ENCODE data around the gene UST.
"Not testable (repeated sequence)": the region's sequence is repeated elsewhere in the genome, so short reads cannot be mapped to it uniquely, and the experiment has no call there.

Gene UST

DNA sequence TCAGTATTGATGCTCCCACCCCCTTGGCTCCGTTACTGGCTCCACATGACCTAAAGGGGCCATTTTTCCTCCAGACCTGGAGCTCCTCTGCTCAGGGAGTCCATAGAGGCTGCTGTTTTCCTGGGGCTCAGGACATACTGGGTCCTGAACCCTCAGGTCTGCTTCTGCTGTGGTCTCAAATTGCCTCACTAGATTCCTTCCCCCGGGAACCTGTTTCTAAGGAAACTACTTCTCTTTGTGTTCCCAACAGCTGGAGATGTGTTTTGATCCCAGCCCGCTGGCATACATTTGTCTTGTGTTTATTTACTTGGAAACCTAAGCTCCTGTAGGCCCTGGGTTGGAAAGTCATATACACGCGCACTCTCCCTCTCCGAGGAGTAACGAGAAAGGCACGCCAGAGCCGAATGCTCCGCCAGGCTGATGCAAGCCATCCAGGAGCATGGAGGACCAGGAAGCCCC, 222.8 kb downstream of the UST start:
- Mint-ChIP-seq H3K36me3 (peaks cover 29% of the 10 kb centered on the region), H3K4me3 (no peak overlapping the region), H3K9me3 (no peaks in the 10 kb centered on the region), H3K27me3 (no peaks in the 10 kb centered on the region), H3K27ac (no peak overlapping the region), H3K4me1 (peaks cover 13% of the 10 kb centered on the region)
- no peak for ATAC-seq

DNA sequence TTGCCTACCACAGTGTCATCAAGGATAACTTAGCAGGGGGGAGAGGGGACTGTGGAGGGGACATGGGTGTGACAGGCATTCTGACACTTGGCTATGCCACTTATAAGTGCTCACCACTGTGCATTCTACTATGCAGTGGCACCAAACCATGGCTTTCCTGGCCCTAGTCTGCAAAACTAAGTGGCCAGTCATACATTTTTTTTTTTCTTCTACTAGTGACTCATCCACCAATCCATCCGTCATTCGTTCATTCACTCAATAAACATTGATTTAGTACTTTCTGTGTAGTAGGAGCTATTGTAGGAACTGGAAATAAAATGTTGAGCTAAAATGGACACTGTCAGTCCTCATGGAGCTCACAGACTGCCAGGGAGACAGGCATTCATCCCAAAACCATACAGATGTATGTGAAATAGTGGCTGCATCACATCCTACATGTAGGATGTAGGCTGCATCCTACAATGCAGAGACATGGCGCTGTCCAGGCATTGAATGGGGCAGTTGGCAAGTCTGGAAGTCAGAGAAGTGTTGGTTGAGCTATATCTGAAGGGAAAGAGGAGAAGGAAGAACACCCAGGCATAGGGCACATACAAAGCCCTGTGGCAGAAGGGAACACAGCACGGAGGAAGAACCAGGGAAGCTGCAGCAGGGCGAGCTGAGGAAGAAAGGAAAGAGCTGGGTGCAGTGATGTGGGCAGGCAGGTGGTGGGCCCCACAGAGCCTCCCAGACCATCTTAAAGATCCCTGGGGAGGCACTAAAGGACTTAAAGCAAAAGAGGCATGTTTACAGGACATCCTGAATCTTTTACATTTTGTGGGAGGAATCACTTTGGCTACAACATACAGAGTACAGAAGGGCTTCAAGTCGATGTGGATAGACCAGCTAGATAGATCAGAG, 224.4 kb downstream of the UST start:
- H3K27ac Mint-ChIP-seq, result no peak overlapping the region
- no peak overlapping the region for H3K4me3 Mint-ChIP-seq
- ATAC-seq, result no peak
- H3K36me3 Mint-ChIP-seq, result peaks cover 34% of the 10 kb centered on the region
- no peaks in the 10 kb centered on the region for H3K27me3 Mint-ChIP-seq
- H3K4me1 Mint-ChIP-seq, result peaks cover 13% of the 10 kb centered on the region
- H3K9me3 Mint-ChIP-seq, result no peaks in the 10 kb centered on the region

DNA sequence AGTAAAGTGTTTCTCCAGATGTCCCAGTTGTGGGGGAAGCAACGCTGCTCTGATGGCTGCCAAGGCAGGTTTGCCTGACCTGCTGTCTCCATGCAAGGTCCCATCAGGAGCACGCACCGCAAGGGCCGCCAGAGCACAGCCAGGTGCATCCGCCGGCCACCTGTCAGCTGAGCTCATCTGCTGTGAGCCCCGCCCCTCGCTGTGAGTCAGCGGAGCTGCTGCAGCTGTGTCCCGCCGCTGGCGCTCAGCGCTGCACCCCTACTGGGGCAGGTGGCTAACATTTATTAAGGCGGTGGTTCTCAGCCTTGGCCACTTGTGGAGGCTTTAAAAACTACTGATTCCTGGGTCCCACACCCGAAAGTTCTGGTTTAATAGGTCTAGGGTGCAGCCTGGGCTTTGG, 225.7 kb downstream of the UST start:
- no peak overlapping the region for H3K27ac Mint-ChIP-seq
- peak; percentile 97 for ATAC-seq
- no peaks in the 10 kb centered on the region for H3K9me3 Mint-ChIP-seq
- H3K4me1 Mint-ChIP-seq, result peaks cover 13% of the 10 kb centered on the region
- H3K27me3 Mint-ChIP-seq, result no peaks in the 10 kb centered on the region
- peaks cover 29% of the 10 kb centered on the region for H3K36me3 Mint-ChIP-seq
- peak overlapping the region; percentile 12 for H3K4me3 Mint-ChIP-seq

DNA sequence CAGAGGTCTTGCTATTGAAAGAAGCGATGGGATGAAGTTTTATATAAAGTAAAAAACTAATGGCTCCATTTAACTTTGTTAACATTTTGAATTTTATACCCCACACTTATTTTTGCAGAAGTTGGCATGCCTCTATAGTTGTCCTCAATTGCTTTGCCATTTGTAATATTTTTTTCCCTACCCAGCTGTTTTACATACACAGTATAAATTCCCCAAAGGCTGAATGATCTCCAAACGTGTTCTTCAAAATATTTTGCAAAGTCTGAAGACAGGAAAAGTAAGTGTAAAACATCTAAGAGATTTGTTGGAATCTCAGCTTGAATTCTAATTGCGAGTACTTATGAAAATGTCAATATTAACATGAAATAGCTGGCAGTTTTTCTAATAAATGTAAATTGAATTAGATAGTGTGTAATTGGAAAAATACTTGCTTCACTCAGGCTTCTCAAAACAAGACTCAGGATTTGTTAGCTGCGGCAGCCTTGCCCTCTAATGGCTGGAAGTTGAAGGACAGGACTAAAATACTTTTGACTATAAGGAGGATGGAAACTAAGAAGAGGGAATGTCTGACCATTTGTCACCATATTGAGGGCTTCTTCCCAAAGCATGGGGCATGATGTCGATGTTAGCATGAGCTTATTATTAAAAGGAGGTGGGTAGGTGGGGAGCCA, 226.8 kb downstream of the UST start:
- H3K9me3 Mint-ChIP-seq, result no peaks in the 10 kb centered on the region
- ATAC-seq, result no peak
- peaks cover 34% of the 10 kb centered on the region for H3K36me3 Mint-ChIP-seq
- H3K4me3 Mint-ChIP-seq, result no peak overlapping the region
- no peak overlapping the region for H3K27ac Mint-ChIP-seq
- H3K4me1 Mint-ChIP-seq, result peaks cover 13% of the 10 kb centered on the region
- H3K27me3 Mint-ChIP-seq, result no peaks in the 10 kb centered on the region

DNA sequence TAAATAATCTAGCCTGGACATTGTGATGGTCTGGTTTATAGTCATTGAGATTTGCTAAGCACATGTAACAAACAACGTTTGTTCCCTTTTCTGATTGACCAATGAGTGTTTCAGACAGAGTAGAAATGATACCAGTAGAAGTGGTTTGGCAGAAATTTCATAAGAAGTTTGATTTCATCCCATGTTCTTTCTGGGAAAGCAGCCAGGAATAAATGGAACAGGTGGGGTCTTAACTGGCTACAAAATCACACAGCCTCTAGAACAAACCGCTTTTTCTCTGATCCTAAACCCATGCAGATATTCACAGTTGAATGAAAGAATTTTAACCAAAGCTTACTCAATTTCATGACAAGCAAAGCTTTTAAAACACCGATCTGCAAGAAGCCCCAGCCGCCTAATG, 227.5 kb downstream of the UST start:
- Mint-ChIP-seq H3K4me1 (peaks cover 13% of the 10 kb centered on the region), H3K27ac (no peak overlapping the region), H3K27me3 (no peaks in the 10 kb centered on the region), H3K4me3 (no peak overlapping the region), H3K9me3 (no peaks in the 10 kb centered on the region), H3K36me3 (peaks cover 34% of the 10 kb centered on the region)
- no peak for ATAC-seq

DNA sequence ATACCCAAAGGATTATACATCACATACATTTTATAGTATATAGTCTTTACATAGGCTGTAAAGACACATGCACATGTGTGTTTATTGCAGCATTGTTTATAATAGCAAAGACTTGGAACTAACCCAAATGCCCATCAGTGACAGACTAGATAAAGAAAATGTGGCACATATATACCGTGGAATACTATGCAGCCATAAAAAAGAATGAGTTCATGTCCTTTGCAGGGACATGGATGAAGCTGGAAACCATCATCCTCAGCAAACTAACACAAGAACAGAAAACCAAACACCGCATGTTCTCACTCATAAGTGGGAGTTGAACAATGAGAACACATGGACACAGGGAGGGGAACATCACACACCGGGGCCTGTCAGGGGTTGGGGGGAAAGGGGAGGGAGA, 231.5 kb downstream of the UST start:
- H3K9me3 Mint-ChIP-seq, H3K27me3 Mint-ChIP-seq, ATAC-seq, H3K4me1 Mint-ChIP-seq, H3K4me3 Mint-ChIP-seq, H3K27ac Mint-ChIP-seq: not testable (repeated sequence)
- H3K36me3 Mint-ChIP-seq, result peaks cover 33% of the 10 kb centered on the region

DNA sequence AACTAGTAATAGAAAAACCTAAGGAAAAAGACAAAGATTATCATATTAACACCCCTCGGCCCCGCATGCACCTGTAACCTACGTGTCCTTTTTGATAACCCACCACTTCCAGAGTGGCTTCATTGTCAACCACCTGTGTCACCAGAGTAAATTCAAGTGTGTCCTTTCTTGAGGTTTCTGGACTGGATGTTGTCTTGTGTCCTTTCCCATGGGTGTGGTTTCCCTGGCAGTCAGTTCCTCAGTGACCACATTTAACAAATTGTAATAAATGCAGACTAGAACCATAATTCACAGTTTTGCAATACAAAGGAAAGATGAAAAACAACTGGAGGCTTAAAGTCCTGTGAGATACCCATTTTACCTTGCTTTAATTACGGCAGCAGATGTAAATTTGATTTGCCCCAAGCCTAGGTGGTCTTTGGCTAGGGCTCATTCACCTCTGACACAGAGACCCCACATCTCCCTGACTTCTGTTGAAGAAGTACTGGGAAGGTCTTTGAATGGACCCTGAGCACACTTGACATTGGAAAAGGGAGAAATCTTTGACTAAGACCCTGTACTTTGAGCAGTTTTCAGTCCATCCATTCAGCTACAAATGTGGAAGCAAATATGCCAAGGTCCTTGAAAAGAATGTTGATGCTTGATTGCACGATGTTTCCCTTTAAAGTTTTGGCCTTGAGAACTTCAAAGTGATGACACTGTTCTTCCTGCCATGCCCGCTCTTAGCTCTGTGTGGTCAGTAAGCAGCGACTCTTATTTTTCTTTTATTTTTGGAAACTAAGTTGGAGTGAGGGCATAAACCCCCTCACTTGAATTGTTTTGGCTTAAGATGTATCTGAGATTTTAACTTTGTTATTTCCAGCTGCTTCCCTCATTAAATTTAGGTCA, 232.4 kb downstream of the UST start:
- Mint-ChIP-seq H3K4me3 (no peak overlapping the region), H3K9me3 (no peaks in the 10 kb centered on the region)

DNA sequence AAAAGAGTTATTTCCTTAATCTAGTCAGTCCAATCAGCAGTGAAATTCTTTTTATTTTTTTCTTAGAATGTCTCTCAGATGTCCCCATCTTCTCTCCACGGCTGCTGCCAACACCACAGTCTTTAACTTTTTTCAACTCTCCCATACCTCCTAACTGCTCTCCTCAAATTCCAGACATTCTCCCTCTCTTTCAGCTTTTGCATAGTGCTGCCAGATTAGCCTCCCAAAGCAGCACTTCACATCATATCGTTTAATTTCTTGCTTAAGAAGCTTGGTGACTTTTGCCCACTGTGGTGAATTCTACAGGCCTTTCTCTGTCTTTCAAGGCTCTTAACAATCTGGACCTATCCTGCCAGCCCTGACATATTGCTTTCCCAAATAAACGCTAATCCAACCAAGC, 233.4 kb downstream of the UST start:
- no peak for ATAC-seq
- Mint-ChIP-seq H3K36me3 (peaks cover 40% of the 10 kb centered on the region), H3K27me3 (no peaks in the 10 kb centered on the region), H3K4me3 (no peak overlapping the region), H3K4me1 (peaks cover 3% of the 10 kb centered on the region), H3K9me3 (no peaks in the 10 kb centered on the region), H3K27ac (no peak overlapping the region)

More for the DNA sequence above, 232.4 kb downstream of the UST start:
- Mint-ChIP-seq H3K4me1 (no peaks in the 10 kb centered on the region), H3K36me3 (peaks cover 35% of the 10 kb centered on the region), H3K27me3 (no peaks in the 10 kb centered on the region), H3K27ac (no peak overlapping the region)
- ATAC-seq, result no peak

DNA sequence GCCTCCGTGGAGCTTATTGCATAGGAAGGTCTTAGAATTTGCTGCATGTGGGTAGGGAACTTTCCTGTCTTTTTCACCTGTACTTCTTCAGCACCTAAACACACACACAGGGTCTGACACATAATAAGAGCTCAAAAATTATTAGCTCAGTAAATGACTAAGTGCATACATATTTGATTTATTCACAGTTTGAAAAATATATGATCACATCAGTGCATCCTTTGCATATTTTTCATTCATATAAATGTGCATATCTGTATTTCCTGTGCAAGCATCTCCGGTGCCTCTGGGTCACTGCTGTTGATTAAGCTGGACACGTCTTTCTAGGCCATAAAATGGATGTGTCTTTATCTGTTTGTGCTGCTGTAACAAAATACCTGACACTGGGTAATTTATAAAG, 234.7 kb downstream of the UST start:
- Mint-ChIP-seq H3K4me1 (peaks cover 10% of the 10 kb centered on the region), H3K4me3 (no peak overlapping the region), H3K27me3 (no peaks in the 10 kb centered on the region), H3K9me3 (no peaks in the 10 kb centered on the region), H3K36me3 (peaks cover 42% of the 10 kb centered on the region), H3K27ac (no peak overlapping the region)
- ATAC-seq, result no peak

DNA sequence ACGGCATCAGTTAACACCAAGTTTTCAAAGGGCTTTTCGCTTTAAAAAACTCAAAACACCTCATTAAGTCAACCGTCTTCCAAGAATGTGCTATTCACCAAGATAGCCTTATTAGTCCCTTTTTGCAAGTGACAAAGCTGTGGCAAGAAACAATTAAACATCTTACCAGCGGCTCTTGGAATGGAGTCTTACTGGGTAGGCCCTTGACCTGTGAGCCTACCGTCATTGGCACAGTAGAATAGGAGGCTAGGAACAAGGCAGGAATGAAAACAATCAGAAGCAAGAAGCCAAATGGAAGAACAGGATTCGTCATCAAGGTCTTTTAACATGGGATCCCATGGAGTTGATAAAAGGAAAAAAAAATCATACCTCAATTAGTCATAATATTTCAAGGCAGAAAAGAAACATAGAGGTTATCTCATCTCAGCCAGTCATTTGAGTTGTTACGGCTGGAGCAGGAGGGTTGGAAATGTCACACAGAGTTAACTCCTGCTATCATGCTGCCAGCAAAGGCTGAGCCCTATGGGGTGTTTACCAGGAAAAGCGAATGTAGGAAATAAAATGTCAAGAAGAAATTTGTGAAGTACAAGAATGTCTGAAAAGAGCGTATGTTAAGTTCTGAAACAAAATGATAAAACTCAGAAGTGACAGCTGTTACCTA, 236.4 kb downstream of the UST start:
- no peak overlapping the region for H3K27ac Mint-ChIP-seq
- H3K36me3 Mint-ChIP-seq, result peaks cover 39% of the 10 kb centered on the region
- H3K4me3 Mint-ChIP-seq, result no peak overlapping the region
- peaks cover 18% of the 10 kb centered on the region for H3K4me1 Mint-ChIP-seq
- no peaks in the 10 kb centered on the region for H3K9me3 Mint-ChIP-seq
- ATAC-seq, result no peak
- no peaks in the 10 kb centered on the region for H3K27me3 Mint-ChIP-seq

DNA sequence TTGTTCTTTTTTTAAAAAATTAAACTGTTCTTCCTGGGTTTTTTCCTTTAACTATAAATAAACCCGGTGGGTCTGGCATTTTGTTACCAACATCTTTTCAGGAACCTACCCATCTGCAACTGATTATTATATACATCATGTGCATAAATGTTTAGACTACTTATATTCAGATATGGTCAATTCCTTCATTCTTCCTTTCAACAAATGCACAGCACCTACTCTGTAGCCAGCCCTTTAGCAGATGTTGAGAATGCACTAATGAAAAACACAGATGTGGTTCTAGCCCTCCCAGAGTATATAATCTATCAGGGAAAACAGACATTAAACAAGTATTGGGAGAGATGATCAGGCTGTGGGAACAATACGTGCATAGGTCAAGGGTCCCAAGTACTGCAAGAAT, 237.1 kb downstream of the UST start:
- no peaks in the 10 kb centered on the region for H3K27me3 Mint-ChIP-seq
- H3K4me1 Mint-ChIP-seq, result peaks cover 26% of the 10 kb centered on the region
- H3K9me3 Mint-ChIP-seq, result no peaks in the 10 kb centered on the region
- peaks cover 37% of the 10 kb centered on the region for H3K36me3 Mint-ChIP-seq
- H3K27ac Mint-ChIP-seq, result no peak overlapping the region
- ATAC-seq, result no peak
- H3K4me3 Mint-ChIP-seq, result no peak overlapping the region

DNA sequence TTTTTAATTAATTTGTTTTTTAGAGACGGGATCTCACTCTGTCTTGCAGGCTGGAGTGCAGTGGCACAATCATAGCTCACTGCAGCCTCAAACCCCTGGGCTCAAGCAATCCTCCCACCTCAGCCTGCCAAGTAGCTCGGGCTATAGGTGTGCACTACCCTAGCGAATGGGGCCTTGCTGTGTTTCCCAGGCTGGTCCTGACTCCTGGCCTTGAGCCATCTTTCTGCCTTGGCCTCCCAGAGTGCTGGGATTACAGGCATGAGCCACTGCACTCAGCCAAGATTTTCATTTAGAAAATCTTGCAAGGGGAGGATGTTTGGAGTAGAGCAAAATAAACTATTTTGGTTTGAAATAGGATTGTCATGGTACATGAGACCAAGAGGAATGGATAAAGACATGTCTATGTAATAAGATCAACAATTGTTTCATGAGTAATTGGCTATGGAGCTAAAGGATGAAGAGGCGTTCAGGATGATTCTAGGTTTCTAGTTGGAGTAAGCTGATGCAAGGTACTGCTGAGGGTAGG, 237.8 kb downstream of the UST start:
- H3K4me3 Mint-ChIP-seq, result no peak overlapping the region
- no peaks in the 10 kb centered on the region for H3K27me3 Mint-ChIP-seq
- H3K4me1 Mint-ChIP-seq, result peaks cover 32% of the 10 kb centered on the region
- no peaks in the 10 kb centered on the region for H3K9me3 Mint-ChIP-seq
- peaks cover 37% of the 10 kb centered on the region for H3K36me3 Mint-ChIP-seq
- no peak for ATAC-seq
- no peak overlapping the region for H3K27ac Mint-ChIP-seq

DNA sequence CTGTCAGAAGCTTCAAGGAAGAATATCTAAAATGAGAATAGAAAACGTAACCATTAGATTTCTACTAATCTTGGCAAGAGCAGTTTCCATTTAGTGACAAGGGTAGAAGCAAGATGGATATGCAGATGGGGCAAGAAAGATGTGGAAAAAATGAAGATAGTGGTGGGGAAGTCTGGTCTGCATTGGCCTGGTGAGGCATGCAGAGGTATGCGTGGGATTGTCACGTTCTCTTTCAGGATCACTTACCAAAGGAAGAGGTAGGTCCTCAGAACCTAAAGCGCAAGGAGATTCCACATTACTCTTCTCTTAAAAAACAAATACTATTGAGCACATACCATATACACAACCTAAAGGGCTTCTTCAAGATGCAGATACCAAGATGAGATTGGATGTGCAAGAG, 238.7 kb downstream of the UST start:
- Mint-ChIP-seq H3K4me3 (no peak overlapping the region), H3K36me3 (peaks cover 31% of the 10 kb centered on the region), H3K4me1 (peaks cover 33% of the 10 kb centered on the region), H3K27ac (no peak overlapping the region), H3K9me3 (no peaks in the 10 kb centered on the region), H3K27me3 (no peaks in the 10 kb centered on the region)
- no peak for ATAC-seq

DNA sequence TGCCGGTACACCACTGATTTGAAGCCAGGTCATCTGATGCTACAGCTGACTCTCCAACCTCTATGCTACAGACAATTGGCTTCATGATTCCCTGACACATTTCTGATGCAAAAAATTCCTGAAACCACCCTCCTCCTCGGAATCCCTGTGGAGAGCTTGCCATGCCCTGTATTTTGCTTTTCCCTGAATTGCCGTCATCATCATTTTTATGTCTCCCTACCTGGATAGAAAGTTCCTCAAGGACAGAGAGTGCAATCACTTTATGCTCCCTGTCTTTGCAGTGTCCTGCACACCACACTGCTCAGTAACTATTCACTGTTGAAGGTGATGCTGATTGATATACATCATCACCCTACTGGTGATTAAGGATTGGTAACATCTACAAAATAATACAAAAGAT, 239.8 kb downstream of the UST start:
- no peak for ATAC-seq
- H3K27me3 Mint-ChIP-seq, result no peaks in the 10 kb centered on the region
- no peak overlapping the region for H3K27ac Mint-ChIP-seq
- no peaks in the 10 kb centered on the region for H3K9me3 Mint-ChIP-seq
- peaks cover 33% of the 10 kb centered on the region for H3K4me1 Mint-ChIP-seq
- H3K4me3 Mint-ChIP-seq, result no peak overlapping the region
- H3K36me3 Mint-ChIP-seq, result peaks cover 21% of the 10 kb centered on the region

All from stimulated activated memory B cell treated with anti-CD40 and anti-IgM and Interleukin-4, amounts not matched to agents 10 μg/mL and 1 μg/mL and 100 μg/mL, for 72 hours (primary cell).